Measurements from ENCODE around the gene LGALS4. TPM values are rescaled to one million over a fixed set of nuclear protein-coding genes. Genes with fewer than 3 reads are reported as not detected.
A peak's percentile ranks its signal among the peaks of the same experiment; 100 is the strongest.
"Not testable (repeated sequence)": the region's sequence is repeated elsewhere in the genome, so short reads cannot be mapped to it uniquely, and the experiment has no call there.

LGALS4 gene, protein sequence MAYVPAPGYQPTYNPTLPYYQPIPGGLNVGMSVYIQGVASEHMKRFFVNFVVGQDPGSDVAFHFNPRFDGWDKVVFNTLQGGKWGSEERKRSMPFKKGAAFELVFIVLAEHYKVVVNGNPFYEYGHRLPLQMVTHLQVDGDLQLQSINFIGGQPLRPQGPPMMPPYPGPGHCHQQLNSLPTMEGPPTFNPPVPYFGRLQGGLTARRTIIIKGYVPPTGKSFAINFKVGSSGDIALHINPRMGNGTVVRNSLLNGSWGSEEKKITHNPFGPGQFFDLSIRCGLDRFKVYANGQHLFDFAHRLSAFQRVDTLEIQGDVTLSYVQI
- 1.3 and 1.7 TPM in 2 replicates for total RNA-seq

DNA sequence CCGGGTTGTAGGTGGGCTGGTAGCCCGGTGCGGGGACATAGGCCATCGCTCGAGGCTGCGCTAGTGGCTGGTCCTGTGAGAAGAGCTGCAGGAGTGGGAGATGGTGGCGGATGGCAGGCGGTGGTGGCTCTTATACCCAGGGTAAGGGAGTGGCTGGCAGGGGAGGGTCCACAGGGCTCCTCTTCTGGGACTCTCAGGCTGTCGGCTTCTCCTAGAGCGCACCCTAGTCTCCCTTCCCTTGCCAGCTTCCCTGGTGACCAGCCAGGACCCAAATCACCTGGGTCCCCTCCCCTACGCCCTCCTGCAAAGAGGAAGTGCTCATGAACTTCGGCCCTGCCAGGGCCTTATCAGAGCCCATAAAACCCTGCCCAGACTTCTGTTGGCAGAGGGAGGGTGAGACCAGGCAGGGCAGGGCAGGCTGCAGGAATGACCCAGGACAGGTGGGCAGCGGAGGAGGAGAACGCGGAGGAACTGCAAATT lies at the start of gene LGALS4:
LGALS4 (minus strand) TSS at position 105 of the 480 bp plus-strand sequence; CDS start at position 46, 59 bp downstream.
- Mint-ChIP-seq H3K4me1 (no peaks in the 10 kb centered on the region), H3K36me3 (ENCODE audit: low read depth) (peaks cover 14% of the 10 kb centered on the region), H3K4me3 (no peak within 1 kb of the TSS), H3K27ac (no peak within 1 kb of the TSS), H3K27me3 (no peaks in the 10 kb centered on the region), H3K9me3 (no peaks in the 10 kb centered on the region)
- intact Hi-C loops (cut with micrococcal nuclease) = no loop called here
- DNase-seq = no peak

DNA sequence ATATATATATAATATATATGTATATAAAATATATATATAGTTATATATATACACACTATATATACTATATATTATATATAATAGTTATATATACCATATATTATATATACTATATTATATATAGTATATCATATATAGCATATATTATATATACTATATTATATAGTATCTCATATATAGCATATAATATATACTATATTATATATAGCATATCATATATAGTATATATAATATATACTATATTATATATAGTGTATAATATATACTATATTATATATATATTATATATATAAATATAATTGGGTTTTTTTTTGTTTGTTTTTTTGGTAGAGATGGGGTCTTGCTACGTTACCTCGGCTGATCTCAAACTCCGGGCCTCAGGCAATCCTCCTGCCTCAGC lies 48.6 kb upstream of the LGALS4 start:
- H3K9me3 Mint-ChIP-seq = no peaks in the 10 kb centered on the region

DNA sequence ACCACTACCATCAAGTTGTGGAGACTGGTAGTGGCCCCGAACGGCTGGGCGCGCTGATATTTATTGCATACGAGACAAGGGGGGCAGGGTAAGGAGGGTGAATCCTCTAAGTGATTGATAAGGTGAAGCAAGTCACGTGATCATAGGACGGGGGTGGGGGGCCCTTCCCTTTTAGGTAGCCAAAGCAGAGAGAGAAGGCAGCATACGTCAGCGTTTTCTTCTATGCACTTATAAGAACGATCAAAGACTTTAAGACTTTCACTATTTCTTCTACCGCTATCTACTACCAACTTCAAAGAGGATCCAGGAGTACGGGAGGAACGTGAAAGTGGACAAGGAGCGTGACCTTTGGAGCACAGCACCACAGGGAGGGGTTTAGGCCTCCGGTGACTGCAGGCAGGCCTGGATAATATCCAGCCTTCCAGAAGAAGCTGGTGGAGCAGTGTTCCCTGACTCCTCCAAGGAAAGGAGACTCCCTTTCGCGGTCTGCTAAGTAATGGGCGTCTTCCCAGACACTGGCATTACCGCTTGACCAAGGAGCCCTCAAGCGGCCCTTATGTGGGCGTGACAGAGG lies 47.0 kb upstream of the LGALS4 start:
- intact Hi-C loops (cut with micrococcal nuclease); H3K4me3 Mint-ChIP-seq; H3K27ac Mint-ChIP-seq: not testable (repeated sequence)

More for the DNA sequence above, 48.6 kb upstream of the LGALS4 start:
- DNase-seq = no peak
- Mint-ChIP-seq H3K36me3 (ENCODE audit: low read depth) (peaks cover 13% of the 10 kb centered on the region), H3K4me1 (peaks cover 34% of the 10 kb centered on the region), H3K27me3 (no peaks in the 10 kb centered on the region), H3K27ac (no peak overlapping the region), H3K4me3 (no peak overlapping the region)
- intact Hi-C loops (cut with micrococcal nuclease) = no loop called here

DNA sequence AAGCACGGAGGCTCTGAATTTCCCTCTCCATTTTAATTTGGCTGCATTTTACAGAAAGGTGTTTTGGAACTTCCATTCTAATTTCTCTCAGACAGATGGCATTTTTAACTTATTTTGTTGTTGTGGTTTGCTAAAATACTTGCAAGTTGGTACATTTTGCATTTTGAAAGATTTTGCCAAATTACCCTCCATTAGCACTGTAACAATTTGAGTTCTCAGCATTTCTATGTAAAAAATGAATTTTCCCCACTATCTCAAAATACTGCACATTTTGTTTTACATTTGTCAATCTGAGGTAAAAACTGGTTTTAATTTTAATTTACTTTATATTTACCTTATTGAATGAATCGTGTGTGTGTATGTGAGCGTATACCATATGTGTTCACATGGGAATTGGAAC lies 44.1 kb upstream of the LGALS4 start:
- intact Hi-C loops (cut with micrococcal nuclease) = no loop called here
- no peaks in the 10 kb centered on the region for H3K36me3 Mint-ChIP-seq (ENCODE audit: low read depth)
- no peaks in the 10 kb centered on the region for H3K27me3 Mint-ChIP-seq
- H3K4me3 Mint-ChIP-seq = no peak overlapping the region
- peaks cover 25% of the 10 kb centered on the region for H3K4me1 Mint-ChIP-seq
- H3K9me3 Mint-ChIP-seq = no peaks in the 10 kb centered on the region
- DNase-seq = no peak
- H3K27ac Mint-ChIP-seq = no peak overlapping the region

More for the DNA sequence above, 47.0 kb upstream of the LGALS4 start:
- DNase-seq; H3K9me3 Mint-ChIP-seq; H3K36me3 Mint-ChIP-seq (ENCODE audit: low read depth); H3K27me3 Mint-ChIP-seq: not testable (repeated sequence)
- peaks cover 24% of the 10 kb centered on the region for H3K4me1 Mint-ChIP-seq

DNA sequence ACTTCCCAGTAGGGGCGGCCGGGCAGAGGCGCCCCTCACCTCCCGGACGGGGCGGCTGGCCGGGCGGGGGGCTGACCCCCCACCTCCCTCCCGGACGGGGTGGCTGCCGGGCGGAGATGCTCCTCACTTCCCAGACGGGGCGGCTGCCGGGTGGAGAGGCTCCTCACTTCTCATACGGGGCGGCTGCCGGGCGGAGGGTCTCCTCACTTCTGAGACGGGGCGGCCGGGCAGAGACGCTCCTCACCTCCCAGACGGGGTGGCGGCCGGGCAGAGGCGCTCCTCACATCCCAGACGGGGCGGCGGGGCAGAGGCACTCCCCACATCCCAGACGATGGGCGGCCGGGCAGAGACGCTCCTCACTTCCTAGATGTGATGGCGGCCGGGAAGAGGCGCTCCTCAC lies 43.0 kb upstream of the LGALS4 start:
- intact Hi-C loops (cut with micrococcal nuclease) = not testable (repeated sequence)

DNA sequence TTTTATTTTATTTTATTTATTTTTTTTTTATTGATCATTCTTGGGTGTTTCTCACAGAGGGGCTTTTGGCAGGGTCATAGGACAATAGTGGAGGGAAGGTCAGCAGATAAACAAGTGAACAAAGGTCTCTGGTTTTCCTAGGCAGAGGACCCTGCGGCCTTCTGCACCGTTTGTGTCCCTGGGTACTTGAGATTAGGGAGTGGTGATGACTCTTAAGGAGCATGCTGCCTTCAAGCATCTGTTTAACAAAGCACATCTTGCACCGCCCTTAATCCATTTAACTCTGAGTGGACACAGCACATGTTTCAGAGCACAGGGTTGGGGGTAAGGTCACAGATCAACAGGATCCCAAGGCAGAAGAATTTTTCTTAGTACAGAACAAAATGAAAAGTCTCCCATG lies 42.2 kb upstream of the LGALS4 start:
- DNase-seq; H3K27ac Mint-ChIP-seq; H3K27me3 Mint-ChIP-seq; intact Hi-C loops (cut with micrococcal nuclease); H3K36me3 Mint-ChIP-seq (ENCODE audit: low read depth); H3K9me3 Mint-ChIP-seq: not testable (repeated sequence)
- Mint-ChIP-seq H3K4me3 (peak overlapping the region; percentile 30), H3K4me1 (peaks cover 31% of the 10 kb centered on the region)

More for the DNA sequence above, 43.0 kb upstream of the LGALS4 start:
- not testable (repeated sequence) for H3K9me3 Mint-ChIP-seq; H3K36me3 Mint-ChIP-seq (ENCODE audit: low read depth); H3K27ac Mint-ChIP-seq; DNase-seq; H3K27me3 Mint-ChIP-seq; H3K4me3 Mint-ChIP-seq
- H3K4me1 Mint-ChIP-seq = peaks cover 32% of the 10 kb centered on the region

DNA sequence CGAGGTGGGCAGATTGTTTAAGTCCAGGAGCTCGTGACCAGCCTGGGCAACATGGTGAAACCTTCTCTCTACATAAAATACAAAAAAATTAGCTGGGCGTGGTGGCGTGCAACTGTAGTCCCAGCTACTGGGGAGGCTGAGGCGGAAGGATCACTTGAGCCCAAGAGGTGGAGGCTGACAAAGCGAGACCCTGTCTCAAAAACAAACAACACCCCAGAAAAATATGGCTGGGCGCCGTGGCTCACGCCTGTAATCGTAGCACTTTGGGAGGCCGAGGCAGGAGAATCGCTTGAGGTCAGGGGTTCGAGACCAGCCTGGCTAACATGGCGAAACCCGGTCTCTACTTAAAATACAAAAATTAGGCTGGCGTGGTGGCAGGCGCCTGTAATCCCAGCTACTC lies 40.5 kb upstream of the LGALS4 start:
- Mint-ChIP-seq H3K9me3 (no peaks in the 10 kb centered on the region), H3K4me3 (peak overlapping the region; percentile 95), H3K36me3 (ENCODE audit: low read depth) (peaks cover 14% of the 10 kb centered on the region), H3K27ac (peak overlapping the region; percentile 98), H3K27me3 (no peaks in the 10 kb centered on the region), H3K4me1 (peaks cover 39% of the 10 kb centered on the region)
- intact Hi-C loops (cut with micrococcal nuclease) = no loop called here
- DNase-seq = no peak

DNA sequence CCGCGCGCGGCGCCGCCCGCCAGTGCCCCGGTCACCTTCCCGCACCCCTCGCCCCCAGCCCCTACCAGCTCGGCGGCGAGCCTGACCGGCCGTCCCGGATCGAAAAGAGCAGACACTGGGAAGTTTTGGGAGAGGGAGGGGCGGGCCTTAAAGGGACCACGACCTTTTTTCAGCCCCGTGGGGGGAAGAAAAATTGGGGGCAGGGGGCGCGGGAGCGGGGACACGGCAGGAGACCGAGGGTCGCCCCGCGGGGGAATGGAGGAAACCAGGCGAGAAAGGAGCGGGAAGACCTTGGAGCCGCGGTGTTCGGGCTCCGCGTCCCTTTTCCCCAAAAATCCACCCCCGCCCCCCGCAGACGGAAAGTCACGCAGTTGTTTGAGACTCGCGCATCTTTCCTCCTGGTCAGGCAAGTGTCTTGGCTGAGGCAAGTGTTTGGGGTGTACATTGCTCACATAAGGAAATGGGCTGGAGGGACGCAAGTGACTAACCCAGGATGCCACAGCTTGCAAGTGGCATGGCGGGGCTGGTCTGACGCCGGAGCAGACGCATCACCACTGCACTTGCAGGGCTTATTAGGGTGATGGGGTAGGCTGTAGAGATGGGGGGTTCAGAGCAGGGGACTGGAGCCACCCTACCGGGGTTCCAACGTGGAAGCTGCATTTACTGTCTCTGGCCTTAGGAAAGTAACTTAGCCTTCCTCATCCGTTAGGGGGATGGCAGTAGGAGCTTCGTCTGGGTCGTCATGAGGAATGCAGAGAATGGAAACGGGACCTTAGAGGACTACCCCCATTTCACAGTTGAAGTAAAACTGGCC lies 39.7 kb upstream of the LGALS4 start:
- H3K36me3 Mint-ChIP-seq (ENCODE audit: low read depth) = peaks cover 22% of the 10 kb centered on the region
- peaks cover 41% of the 10 kb centered on the region for H3K4me1 Mint-ChIP-seq
- DNase-seq = peak; percentile 87
- intact Hi-C loops (cut with micrococcal nuclease) = loop anchor here (1.0 kb wide), 1 partner anchor 17 kb away; no protein-coding TSS in a partner anchor
- no peaks in the 10 kb centered on the region for H3K9me3 Mint-ChIP-seq
- peak overlapping the region; percentile 98 for H3K27ac Mint-ChIP-seq
- H3K27me3 Mint-ChIP-seq = no peaks in the 10 kb centered on the region
- peak overlapping the region; percentile 95 for H3K4me3 Mint-ChIP-seq

DNA sequence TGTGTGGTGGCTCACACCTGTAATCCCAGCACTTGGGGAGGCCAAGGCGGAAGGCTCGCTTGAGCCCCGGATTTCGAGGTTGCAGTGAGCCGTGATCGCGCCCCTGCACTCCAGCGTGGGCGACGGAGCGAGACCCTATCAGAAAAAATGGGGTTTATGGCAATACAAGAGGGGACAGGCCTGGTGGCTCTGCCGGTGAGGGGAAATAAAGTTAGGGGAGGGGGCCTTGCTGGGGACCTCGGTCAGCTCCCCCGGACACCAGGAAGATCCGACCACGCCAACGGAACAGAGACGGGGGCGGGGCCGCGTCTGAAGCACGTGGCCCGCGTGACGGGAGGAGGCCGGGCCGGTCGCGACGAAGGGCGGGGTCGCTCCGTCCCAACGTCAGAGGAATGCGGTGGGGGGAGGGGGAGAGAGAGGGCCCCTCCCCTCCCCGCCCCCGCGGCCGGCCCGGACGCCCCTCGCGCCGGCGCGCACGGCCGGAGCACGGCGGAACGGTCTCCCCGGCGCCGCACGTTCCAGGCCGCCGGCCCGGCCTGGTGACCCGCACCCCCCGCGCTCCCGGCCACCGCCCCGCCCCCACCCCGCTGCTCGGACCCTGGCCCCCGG lies 39.0 kb upstream of the LGALS4 start:
- Mint-ChIP-seq H3K9me3 (no peaks in the 10 kb centered on the region), H3K27me3 (no peaks in the 10 kb centered on the region), H3K4me3 (peak overlapping the region; percentile 98), H3K27ac (peak overlapping the region; percentile 100), H3K36me3 (ENCODE audit: low read depth) (peaks cover 28% of the 10 kb centered on the region), H3K4me1 (peaks cover 38% of the 10 kb centered on the region)
- intact Hi-C loops (cut with micrococcal nuclease) = loop anchor here (1.0 to 2.0 kb wide), 3 partner anchors 18 to 1119 kb away; partner anchors contain the start of genes EIF3K and PSMC4
- DNase-seq = peak; percentile 97

DNA sequence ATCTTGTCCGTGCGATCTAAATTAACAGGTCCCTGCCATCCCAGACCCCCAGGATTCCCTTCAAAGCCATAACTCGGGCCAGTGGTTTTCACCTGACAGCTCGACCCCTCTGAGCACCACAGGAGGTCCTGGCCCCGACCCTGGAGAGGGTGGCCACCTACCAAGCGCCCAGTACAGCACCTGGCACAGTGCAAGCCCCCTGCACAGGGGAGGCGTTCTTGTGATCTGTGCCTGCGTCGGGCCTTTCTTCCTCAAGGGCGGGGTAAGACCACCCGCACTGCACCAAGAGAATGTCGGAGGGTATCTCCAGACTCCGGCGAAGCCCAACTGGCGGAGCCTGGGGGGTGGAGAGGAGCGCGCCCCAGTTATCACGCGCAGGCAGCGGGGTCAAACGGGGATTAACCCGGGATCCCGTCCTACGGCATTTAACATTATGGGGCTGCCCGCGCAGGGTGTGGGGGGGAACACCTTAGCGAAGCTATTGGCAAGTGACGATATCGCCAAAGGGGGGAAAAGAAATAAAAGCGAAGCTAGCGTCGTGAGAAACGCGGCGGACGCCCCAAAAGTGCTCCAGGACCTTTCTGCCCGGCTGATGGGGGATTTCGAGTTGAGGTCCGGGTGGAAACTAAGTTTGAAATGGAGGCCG lies 38.4 kb upstream of the LGALS4 start:
- Mint-ChIP-seq H3K27ac (peak overlapping the region; percentile 100), H3K4me1 (peaks cover 33% of the 10 kb centered on the region), H3K36me3 (ENCODE audit: low read depth) (peaks cover 32% of the 10 kb centered on the region), H3K27me3 (no peaks in the 10 kb centered on the region), H3K4me3 (peak overlapping the region; percentile 98), H3K9me3 (no peaks in the 10 kb centered on the region)
- intact Hi-C loops (cut with micrococcal nuclease) = loop anchor here (1.0 to 2.0 kb wide), 5 partner anchors 20 to 1120 kb away; partner anchors contain the start of genes ECH1, EIF3K, MRPS12 and NFKBIB
- peak; percentile 77 for DNase-seq

DNA sequence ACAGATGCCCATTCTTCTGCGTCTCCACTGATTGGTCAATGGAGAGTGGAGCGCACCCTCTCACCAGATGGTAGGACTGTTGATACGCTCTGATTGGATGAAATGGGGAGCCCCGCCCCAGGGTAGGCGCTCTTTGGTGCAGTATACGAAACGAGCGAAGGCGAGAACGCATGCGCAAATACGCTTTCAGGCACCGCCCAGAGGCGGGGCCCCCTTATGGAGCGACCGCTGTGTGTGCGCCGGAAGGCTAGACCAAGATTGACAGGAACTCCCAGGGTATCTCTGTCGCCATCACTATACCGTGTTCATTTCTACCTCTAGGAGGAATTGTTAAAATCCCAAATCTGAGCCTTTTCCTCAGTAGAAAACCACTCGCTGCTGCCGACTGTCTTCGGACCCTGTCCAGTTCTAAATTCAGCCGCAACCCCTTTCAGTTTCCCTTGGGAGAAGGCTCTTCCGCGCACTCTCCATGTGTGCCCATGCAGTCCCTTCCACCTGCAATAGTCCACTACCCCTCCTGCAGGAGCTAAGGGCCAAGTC lies 37.8 kb upstream of the LGALS4 start:
- no peak for DNase-seq
- intact Hi-C loops (cut with micrococcal nuclease) = loop anchor here (1.0 to 2.0 kb wide), 5 partner anchors 19 to 1120 kb away; partner anchors contain the start of genes ECH1, EIF3K, MRPS12 and NFKBIB
- Mint-ChIP-seq H3K4me1 (peaks cover 36% of the 10 kb centered on the region), H3K27me3 (no peaks in the 10 kb centered on the region), H3K4me3 (peak overlapping the region; percentile 98), H3K27ac (peak overlapping the region; percentile 100), H3K9me3 (no peaks in the 10 kb centered on the region), H3K36me3 (ENCODE audit: low read depth) (peaks cover 38% of the 10 kb centered on the region)

DNA sequence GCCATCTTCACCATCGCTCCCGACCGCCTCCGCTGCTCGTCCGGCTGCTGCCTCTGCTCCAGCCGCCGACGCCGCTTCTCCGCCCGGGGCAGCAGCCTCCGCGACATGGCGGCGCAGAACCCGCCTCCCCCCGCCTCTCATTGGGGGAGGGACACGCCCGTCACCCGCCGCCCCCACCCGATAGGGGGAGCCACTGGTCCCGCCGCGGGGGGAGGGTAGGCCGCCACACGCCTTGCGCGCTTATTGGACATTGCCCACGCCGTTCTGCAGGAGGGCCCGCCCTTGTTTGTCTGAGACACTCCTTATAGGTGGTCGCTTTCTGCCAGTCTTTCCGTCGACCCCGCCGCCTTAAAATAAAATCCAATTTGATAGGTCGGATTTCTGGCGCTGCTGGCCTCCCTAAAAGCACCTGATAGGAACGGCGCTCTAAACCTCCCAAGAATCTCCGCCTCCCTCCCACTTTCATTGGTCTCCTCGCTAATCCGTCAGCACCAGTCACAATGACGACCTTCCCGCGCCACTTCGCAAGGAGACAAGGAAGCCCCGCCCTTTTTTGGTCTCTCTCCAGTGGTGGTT lies 37.2 kb upstream of the LGALS4 start, which contains the start of gene HNRNPL:
HNRNPL (minus strand) TSS at position 127 of the 576 bp plus-strand sequence; CDS start at position 107, 20 bp downstream.
- Mint-ChIP-seq H3K27ac (peak within 1 kb of the TSS; percentile 100), H3K36me3 (ENCODE audit: low read depth) (peaks cover 42% of the 10 kb centered on the region)

More for the DNA sequence above, 37.2 kb upstream of the LGALS4 start, which contains the start of gene HNRNPL:
- peak; percentile 100 for DNase-seq
- H3K4me1 Mint-ChIP-seq = peaks cover 39% of the 10 kb centered on the region
- intact Hi-C loops (cut with micrococcal nuclease) = loop anchor here (1.0 to 2.0 kb wide), 6 partner anchors 19 to 1121 kb away; partner anchors contain the start of genes ACTN4, ECH1, EIF3K and MRPS12
- no peaks in the 10 kb centered on the region for H3K9me3 Mint-ChIP-seq
- H3K27me3 Mint-ChIP-seq = no peaks in the 10 kb centered on the region
- H3K4me3 Mint-ChIP-seq = peak within 1 kb of the TSS; percentile 98
